ENCODE results near the gene CEP83.

Gene CEP83

DNA sequence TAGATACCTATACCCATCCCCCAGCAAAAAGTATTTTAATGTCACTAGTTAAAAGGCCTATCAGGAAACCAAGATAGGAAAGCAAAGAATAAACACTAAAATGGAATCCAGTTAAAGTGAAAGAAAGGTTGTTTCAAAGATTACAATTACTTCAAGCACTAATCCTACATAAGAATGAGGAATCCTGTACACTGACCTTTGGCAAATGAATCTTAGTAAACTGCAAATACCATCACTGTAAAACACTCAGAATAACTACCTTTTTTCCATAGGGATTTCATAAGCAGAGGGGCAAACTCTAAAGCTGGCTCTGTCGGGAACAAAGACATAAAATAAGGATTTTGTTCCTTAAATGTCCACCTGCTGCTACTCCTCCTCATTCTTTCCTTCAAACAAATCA, 25.9 kb downstream of the CEP83 start (continued):
- TF ChIP-seq, protein P1, sequence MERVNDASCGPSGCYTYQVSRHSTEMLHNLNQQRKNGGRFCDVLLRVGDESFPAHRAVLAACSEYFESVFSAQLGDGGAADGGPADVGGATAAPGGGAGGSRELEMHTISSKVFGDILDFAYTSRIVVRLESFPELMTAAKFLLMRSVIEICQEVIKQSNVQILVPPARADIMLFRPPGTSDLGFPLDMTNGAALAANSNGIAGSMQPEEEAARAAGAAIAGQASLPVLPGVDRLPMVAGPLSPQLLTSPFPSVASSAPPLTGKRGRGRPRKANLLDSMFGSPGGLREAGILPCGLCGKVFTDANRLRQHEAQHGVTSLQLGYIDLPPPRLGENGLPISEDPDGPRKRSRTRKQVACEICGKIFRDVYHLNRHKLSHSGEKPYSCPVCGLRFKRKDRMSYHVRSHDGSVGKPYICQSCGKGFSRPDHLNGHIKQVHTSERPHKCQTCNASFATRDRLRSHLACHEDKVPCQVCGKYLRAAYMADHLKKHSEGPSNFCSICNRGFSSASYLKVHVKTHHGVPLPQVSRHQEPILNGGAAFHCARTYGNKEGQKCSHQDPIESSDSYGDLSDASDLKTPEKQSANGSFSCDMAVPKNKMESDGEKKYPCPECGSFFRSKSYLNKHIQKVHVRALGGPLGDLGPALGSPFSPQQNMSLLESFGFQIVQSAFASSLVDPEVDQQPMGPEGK (CRISPR knock-in tag; IDR thresholded peaks at IDR 0.05; ENCODE audit: borderline replicate concordance) = no peak
- TF ChIP-seq PPARA (CRISPR knock-in tag; IDR thresholded peaks at IDR 0.05; ENCODE audit: borderline replicate concordance) (no peak), ZC3H10 (CRISPR knock-in tag; IDR thresholded peaks at IDR 0.05) (no peak), SNAI2 (CRISPR knock-in tag; IDR thresholded peaks at IDR 0.05) (no peak), TCF4 (CRISPR knock-in tag; IDR thresholded peaks at IDR 0.05; ENCODE audit: borderline replicate concordance) (no peak), RARB (CRISPR knock-in tag; IDR thresholded peaks at IDR 0.05) (no peak), ZFP3 (CRISPR knock-in tag; IDR thresholded peaks at IDR 0.05) (no peak)

DNA sequence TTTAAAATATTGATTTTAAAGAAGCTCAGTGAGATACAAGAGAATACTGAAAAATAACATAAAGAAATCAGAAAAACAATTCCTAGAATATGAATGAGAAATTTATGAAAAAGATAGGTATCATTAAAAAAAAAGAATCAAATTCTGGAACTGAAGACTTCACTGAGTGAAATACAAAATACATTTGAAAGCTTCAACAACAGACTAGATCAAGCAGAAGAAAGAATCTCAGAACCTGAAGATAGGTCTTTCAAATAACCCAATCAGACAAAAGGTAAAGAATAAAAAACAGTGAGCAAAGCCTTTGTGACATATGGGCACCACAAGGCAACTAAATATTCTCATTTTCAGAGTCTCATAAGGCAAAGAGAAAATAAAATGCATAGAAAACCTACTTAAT, 29.4 kb downstream of the CEP83 start:
- ATAC-seq = no peak
- TF ChIP-seq ARNTL (CRISPR knock-in tag; IDR thresholded peaks at IDR 0.05; ENCODE audit: borderline replicate concordance, low read depth) = no peak
- TF ChIP-seq ZFP30 (CRISPR knock-in tag; IDR thresholded peaks at IDR 0.05) = peak; percentile 64
- TF ChIP-seq ZNF70 (CRISPR knock-in tag; IDR thresholded peaks at IDR 0.05) = no peak

DNA sequence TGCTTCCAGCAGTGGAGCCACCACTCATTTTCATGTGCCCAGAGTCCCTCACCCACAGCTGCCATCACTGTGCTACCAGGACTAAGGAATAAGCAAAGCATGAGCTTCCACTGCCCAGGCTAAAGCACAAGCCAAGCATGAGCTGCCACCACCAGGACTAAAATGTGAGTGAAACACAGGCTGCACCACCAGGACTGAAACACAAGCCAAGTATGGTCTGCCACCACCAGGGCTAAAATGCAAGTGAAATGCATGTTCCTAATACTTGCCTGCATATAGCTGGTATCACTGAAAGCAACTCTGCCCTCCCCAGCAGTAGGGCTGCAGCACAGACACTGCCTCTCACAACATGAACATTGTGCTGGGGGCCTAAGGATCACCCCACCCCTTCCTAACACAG, 30.0 kb downstream of the CEP83 start:
- ATAC-seq = no peak
- no peak for TF ChIP-seq CSDC2 (CRISPR knock-in tag; IDR thresholded peaks at IDR 0.05)
- TF ChIP-seq ZNF70 (CRISPR knock-in tag; IDR thresholded peaks at IDR 0.05) = no peak
- TF ChIP-seq GLIS3 (CRISPR knock-in tag; IDR thresholded peaks at IDR 0.05) = no peak
- no peak for TF ChIP-seq ZFP3 (CRISPR knock-in tag; IDR thresholded peaks at IDR 0.05)
- TF ChIP-seq, protein P2, sequence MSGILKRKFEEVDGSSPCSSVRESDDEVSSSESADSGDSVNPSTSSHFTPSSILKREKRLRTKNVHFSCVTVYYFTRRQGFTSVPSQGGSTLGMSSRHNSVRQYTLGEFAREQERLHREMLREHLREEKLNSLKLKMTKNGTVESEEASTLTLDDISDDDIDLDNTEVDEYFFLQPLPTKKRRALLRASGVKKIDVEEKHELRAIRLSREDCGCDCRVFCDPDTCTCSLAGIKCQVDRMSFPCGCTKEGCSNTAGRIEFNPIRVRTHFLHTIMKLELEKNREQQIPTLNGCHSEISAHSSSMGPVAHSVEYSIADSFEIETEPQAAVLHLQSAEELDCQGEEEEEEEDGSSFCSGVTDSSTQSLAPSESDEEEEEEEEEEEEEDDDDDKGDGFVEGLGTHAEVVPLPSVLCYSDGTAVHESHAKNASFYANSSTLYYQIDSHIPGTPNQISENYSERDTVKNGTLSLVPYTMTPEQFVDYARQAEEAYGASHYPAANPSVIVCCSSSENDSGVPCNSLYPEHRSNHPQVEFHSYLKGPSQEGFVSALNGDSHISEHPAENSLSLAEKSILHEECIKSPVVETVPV (CRISPR knock-in tag; IDR thresholded peaks at IDR 0.05) = no peak
- no peak for TF ChIP-seq ZNF565 (CRISPR knock-in tag; conservative IDR thresholded peaks at IDR 0.05; ENCODE audit: low read depth)
- no peak for TF ChIP-seq TOX (CRISPR knock-in tag; IDR thresholded peaks at IDR 0.05; ENCODE audit: borderline replicate concordance)
- TF ChIP-seq ARNTL (CRISPR knock-in tag; IDR thresholded peaks at IDR 0.05; ENCODE audit: borderline replicate concordance, low read depth) = no peak
- no peak for TF ChIP-seq TCF4 (CRISPR knock-in tag; IDR thresholded peaks at IDR 0.05; ENCODE audit: borderline replicate concordance)
- no peak for TF ChIP-seq ZC3H10 (CRISPR knock-in tag; IDR thresholded peaks at IDR 0.05)
- TF ChIP-seq RARB (CRISPR knock-in tag; IDR thresholded peaks at IDR 0.05) = no peak
- TF ChIP-seq, protein P3, sequence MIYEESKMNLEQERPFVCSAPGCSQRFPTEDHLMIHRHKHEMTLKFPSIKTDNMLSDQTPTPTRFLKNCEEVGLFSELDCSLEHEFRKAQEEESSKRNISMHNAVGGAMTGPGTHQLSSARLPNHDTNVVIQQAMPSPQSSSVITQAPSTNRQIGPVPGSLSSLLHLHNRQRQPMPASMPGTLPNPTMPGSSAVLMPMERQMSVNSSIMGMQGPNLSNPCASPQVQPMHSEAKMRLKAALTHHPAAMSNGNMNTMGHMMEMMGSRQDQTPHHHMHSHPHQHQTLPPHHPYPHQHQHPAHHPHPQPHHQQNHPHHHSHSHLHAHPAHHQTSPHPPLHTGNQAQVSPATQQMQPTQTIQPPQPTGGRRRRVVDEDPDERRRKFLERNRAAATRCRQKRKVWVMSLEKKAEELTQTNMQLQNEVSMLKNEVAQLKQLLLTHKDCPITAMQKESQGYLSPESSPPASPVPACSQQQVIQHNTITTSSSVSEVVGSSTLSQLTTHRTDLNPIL (CRISPR knock-in tag; IDR thresholded peaks at IDR 0.05; ENCODE audit: low read depth) = no peak

DNA sequence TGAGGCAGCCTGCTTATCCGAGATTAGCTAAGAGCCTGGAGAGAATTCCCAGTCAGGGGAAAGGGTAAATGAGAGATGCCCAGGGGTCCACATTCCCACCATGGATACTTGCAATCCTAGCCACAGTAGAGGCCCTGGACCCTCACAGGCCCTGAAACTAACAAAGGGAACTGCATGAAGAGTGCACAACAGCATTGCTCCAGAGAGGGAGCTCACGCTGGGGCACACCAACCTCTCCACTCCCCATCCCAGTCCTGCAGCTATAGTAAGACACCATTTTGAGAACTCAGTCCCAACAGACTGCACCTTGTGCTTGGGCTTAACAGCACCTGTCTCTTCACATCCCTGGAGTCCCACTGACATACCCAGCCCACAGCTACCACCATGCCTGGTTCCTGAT, 30.5 kb downstream of the CEP83 start:
- TF ChIP-seq, protein P4, sequence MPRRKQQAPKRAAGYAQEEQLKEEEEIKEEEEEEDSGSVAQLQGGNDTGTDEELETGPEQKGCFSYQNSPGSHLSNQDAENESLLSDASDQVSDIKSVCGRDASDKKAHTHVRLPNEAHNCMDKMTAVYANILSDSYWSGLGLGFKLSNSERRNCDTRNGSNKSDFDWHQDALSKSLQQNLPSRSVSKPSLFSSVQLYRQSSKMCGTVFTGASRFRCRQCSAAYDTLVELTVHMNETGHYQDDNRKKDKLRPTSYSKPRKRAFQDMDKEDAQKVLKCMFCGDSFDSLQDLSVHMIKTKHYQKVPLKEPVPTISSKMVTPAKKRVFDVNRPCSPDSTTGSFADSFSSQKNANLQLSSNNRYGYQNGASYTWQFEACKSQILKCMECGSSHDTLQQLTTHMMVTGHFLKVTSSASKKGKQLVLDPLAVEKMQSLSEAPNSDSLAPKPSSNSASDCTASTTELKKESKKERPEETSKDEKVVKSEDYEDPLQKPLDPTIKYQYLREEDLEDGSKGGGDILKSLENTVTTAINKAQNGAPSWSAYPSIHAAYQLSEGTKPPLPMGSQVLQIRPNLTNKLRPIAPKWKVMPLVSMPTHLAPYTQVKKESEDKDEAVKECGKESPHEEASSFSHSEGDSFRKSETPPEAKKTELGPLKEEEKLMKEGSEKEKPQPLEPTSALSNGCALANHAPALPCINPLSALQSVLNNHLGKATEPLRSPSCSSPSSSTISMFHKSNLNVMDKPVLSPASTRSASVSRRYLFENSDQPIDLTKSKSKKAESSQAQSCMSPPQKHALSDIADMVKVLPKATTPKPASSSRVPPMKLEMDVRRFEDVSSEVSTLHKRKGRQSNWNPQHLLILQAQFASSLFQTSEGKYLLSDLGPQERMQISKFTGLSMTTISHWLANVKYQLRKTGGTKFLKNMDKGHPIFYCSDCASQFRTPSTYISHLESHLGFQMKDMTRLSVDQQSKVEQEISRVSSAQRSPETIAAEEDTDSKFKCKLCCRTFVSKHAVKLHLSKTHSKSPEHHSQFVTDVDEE (CRISPR knock-in tag; IDR thresholded peaks at IDR 0.05) = no peak
- TF ChIP-seq ZNF70 (CRISPR knock-in tag; IDR thresholded peaks at IDR 0.05) = no peak
- TF ChIP-seq ZFP30 (CRISPR knock-in tag; IDR thresholded peaks at IDR 0.05) = no peak
- TF ChIP-seq GLIS3 (CRISPR knock-in tag; IDR thresholded peaks at IDR 0.05) = no peak
- TF ChIP-seq SNAI2 (CRISPR knock-in tag; IDR thresholded peaks at IDR 0.05) = no peak
- TF ChIP-seq, protein P3 (CRISPR knock-in tag; IDR thresholded peaks at IDR 0.05; ENCODE audit: low read depth) = no peak
- no peak for TF ChIP-seq TOX (CRISPR knock-in tag; IDR thresholded peaks at IDR 0.05; ENCODE audit: borderline replicate concordance)
- TF ChIP-seq, protein P1 (CRISPR knock-in tag; IDR thresholded peaks at IDR 0.05; ENCODE audit: borderline replicate concordance) = no peak
- no peak for TF ChIP-seq ZC3H10 (CRISPR knock-in tag; IDR thresholded peaks at IDR 0.05)
- no peak for TF ChIP-seq ZNF565 (CRISPR knock-in tag; conservative IDR thresholded peaks at IDR 0.05; ENCODE audit: low read depth)
- TF ChIP-seq, protein P5, sequence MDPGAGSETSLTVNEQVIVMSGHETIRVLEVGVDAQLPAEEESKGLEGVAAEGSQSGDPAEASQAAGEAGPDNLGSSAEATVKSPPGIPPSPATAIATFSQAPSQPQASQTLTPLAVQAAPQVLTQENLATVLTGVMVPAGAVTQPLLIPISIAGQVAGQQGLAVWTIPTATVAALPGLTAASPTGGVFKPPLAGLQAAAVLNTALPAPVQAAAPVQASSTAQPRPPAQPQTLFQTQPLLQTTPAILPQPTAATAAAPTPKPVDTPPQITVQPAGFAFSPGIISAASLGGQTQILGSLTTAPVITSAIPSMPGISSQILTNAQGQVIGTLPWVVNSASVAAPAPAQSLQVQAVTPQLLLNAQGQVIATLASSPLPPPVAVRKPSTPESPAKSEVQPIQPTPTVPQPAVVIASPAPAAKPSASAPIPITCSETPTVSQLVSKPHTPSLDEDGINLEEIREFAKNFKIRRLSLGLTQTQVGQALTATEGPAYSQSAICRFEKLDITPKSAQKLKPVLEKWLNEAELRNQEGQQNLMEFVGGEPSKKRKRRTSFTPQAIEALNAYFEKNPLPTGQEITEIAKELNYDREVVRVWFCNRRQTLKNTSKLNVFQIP (CRISPR knock-in tag; IDR thresholded peaks at IDR 0.05; ENCODE audit: borderline replicate concordance, low read depth) = no peak
- TF ChIP-seq, protein P2 (CRISPR knock-in tag; IDR thresholded peaks at IDR 0.05) = no peak
- no peak for TF ChIP-seq ISL1 (CRISPR knock-in tag; IDR thresholded peaks at IDR 0.05)
- no peak for ATAC-seq
